DOHH2 (cell line): ENCODE data around the gene ATXN7L3.

ENCODE experiments used
- EZH2phosphoT487 ChIP-seq: fragments of 200-600 bp; sonication (generic); IDR thresholded peaks from 2 replicates; pipeline ENCODE4 v1.6.1; 2017; ENCODE audit warnings: borderline replicate concordance, mild to moderate bottlenecking, antibody characterized with exemption, low read length, moderate library complexity, mixed read lengths
- TF ChIP-seq, protein P1 (sequence below): fragments of 200-600 bp; sonication (generic); IDR thresholded peaks from one replicate; pipeline ENCODE4 v1.5.1; 2014; ENCODE audit warnings: antibody characterized with exemption, mild to moderate bottlenecking, low read depth, low read length; ENCODE audit not compliant: poor library complexity, severe bottlenecking

- TF ChIP-seq, protein P1, sequence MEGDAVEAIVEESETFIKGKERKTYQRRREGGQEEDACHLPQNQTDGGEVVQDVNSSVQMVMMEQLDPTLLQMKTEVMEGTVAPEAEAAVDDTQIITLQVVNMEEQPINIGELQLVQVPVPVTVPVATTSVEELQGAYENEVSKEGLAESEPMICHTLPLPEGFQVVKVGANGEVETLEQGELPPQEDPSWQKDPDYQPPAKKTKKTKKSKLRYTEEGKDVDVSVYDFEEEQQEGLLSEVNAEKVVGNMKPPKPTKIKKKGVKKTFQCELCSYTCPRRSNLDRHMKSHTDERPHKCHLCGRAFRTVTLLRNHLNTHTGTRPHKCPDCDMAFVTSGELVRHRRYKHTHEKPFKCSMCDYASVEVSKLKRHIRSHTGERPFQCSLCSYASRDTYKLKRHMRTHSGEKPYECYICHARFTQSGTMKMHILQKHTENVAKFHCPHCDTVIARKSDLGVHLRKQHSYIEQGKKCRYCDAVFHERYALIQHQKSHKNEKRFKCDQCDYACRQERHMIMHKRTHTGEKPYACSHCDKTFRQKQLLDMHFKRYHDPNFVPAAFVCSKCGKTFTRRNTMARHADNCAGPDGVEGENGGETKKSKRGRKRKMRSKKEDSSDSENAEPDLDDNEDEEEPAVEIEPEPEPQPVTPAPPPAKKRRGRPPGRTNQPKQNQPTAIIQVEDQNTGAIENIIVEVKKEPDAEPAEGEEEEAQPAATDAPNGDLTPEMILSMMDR: peak; percentile 21
- no peak for TF ChIP-seq EZH2phosphoT487
These were observed 21.6 kb upstream of the ATXN7L3 start for GRCh38 chr17:44221084-44221861.
